RWPE2 (cell line): ENCODE results near the gene DPRX.

Source experiments
- ATAC-seq: fragments of 200-7000 bp; cut with Tn5 transposase; 3 replicates; pipeline ENCODE4 v1.9.1; 2021; ENCODE audit warnings: low read depth
- DNase-seq: peaks from one replicate; pipeline ENCODE4 v3.0.0-alpha.2; 2020; ENCODE audit warnings: low spot score
- H3K27ac ChIP-seq: fragments of 450-650 bp; 2 replicates; pipeline ENCODE4 v1.5.1; 2017; ENCODE audit warnings: mild to moderate bottlenecking; ENCODE audit not compliant: poor library complexity, severe bottlenecking
- H3K27me3 ChIP-seq: fragments of 250-450 bp; sonication (Bioruptor Pico); 2 replicates; pipeline ENCODE4 v1.5.1; 2021; ENCODE audit warnings: mild to moderate bottlenecking, moderate library complexity; ENCODE audit not compliant: insufficient read depth, poor library complexity, severe bottlenecking
- H3K36me3 ChIP-seq: fragments of 250-450 bp; sonication (Bioruptor Pico); 2 replicates; pipeline ENCODE4 v1.5.1; 2020; ENCODE audit warnings: low read depth, mild to moderate bottlenecking, moderate library complexity
- H3K4me1 ChIP-seq: fragments of 250-450 bp; sonication (Bioruptor Pico); 2 replicates; pipeline ENCODE4 v1.5.1; 2021; ENCODE audit warnings: mild to moderate bottlenecking, moderate library complexity; ENCODE audit not compliant: insufficient read depth, poor library complexity, severe bottlenecking
- H3K4me3 ChIP-seq: fragments of 250-450 bp; sonication (Bioruptor Pico); 2 replicates; pipeline ENCODE4 v1.5.1; 2021; ENCODE audit warnings: mild to moderate bottlenecking, moderate library complexity; ENCODE audit not compliant: severe bottlenecking
- H3K9me3 ChIP-seq: fragments of 250-450 bp; sonication (Bioruptor Pico); 2 replicates; pipeline ENCODE4 v1.5.1; 2021; ENCODE audit warnings: mild to moderate bottlenecking, moderate library complexity; ENCODE audit not compliant: severe bottlenecking
- CTCF ChIP-seq: fragments of 450-650 bp; IDR thresholded peaks from one replicate; pipeline ENCODE4 v1.5.1; 2017; ENCODE audit warnings: mild to moderate bottlenecking, moderate library complexity; ENCODE audit not compliant: poor library complexity, severe bottlenecking

Gene DPRX

GRCh38 chr19:53631949-53632407, at the start of gene DPRX:
TSS of gene DPRX (plus strand) at chr19:53631999. CDS start at chr19:53632107, 108 bp downstream.
- Histone ChIP-seq H3K27ac (no peak within 1 kb of the TSS), H3K9me3 (no peaks in the 10 kb centered on the region), H3K4me3 (no peak within 1 kb of the TSS)

GRCh38 chr19:53583181-53583580, 48.6 kb upstream of the DPRX start:
- Histone ChIP-seq H3K27ac (no peak overlapping the region), H3K9me3 (no peaks in the 10 kb centered on the region), H3K4me3 (no peak overlapping the region), H3K36me3 (peaks cover 8% of the 10 kb centered on the region), H3K27me3 (no peaks in the 10 kb centered on the region), H3K4me1 (no peaks in the 10 kb centered on the region)
- ATAC-seq (no peak), DNase-seq (no peak)
- no peak for TF ChIP-seq CTCF

More at GRCh38 chr19:53631949-53632407, at the start of gene DPRX:
- Histone ChIP-seq H3K36me3 (no peaks in the 10 kb centered on the region), H3K4me1 (no peaks in the 10 kb centered on the region), H3K27me3 (no peaks in the 10 kb centered on the region)
- ATAC-seq (no peak), DNase-seq (no peak)
- no peak for TF ChIP-seq CTCF

- DNase-seq (no peak), ATAC-seq (no peak)
- Histone ChIP-seq H3K36me3 (no peaks in the 10 kb centered on the region), H3K9me3 (no peaks in the 10 kb centered on the region), H3K4me3 (no peak overlapping the region), H3K27me3 (no peaks in the 10 kb centered on the region), H3K4me1 (peaks cover 4% of the 10 kb centered on the region), H3K27ac (no peak overlapping the region)
- TF ChIP-seq CTCF = no peak
Observed at GRCh38 chr19:53586277-53586691, 45.5 kb upstream of the DPRX start.

GRCh38 chr19:53594811-53595509, 36.8 kb upstream of the DPRX start:
- Histone ChIP-seq H3K36me3 (no peaks in the 10 kb centered on the region), H3K4me1 (peaks cover 19% of the 10 kb centered on the region), H3K27ac (no peak overlapping the region), H3K27me3 (no peaks in the 10 kb centered on the region), H3K9me3 (no peaks in the 10 kb centered on the region), H3K4me3 (no peak overlapping the region)
- no peak for TF ChIP-seq CTCF
- no peak for ATAC-seq
- no peak for DNase-seq

GRCh38 chr19:53595510-53595867, 36.3 kb upstream of the DPRX start:
- TF ChIP-seq CTCF = no peak
- Histone ChIP-seq H3K27me3 (no peaks in the 10 kb centered on the region), H3K4me1 (peaks cover 19% of the 10 kb centered on the region), H3K9me3 (no peaks in the 10 kb centered on the region), H3K27ac (no peak overlapping the region), H3K36me3 (no peaks in the 10 kb centered on the region), H3K4me3 (no peak overlapping the region)
- DNase-seq (no peak), ATAC-seq (no peak)
